ENCODE measurements around the gene SASH3.
A peak's percentile ranks its signal among the peaks of the same experiment; 100 is the strongest.

The SASH3 gene

DNA sequence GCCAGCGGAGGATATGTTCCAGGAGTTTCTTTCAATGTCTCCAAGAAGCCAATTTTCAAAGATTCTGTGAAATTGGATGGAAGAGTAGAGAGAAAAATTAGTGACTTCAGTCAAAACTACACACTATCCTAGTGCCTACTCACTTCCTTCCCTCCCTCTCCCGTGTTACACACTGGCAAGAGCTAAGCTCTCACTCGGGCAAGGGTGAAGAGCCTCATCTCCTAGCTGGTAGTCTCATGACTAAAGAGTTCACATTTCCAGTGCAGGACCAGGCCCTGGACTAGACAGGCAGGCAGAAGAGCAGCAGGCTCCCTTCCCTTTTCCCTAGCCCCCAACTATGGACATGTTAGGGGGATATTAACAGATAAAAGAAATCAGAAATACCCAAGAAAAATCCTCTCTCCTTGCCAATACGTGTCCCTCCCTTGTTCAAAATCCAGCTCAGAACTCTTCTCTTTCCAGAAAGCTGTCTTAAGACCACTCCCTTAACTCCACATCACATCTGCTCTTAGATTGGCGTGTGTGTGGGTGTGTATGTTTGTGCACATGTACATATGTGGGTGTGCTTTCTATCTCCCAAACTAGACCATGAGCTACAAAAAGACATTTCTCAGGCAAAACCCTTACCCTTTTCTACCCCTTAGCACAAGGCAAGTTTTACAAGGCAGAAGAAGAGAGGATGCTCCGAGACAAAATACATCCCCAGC lies 34.1 kb downstream of the SASH3 start:
- Histone ChIP-seq H3K9ac (ENCODE audit: low read length) (no peak overlapping the region), H3F3A (ENCODE audit: insufficient read depth, low read length) (no peaks in the 10 kb centered on the region), H3K4me3 (ENCODE audit: low read length) (no peak overlapping the region), H3K27me3 (replicated peaks; ENCODE audit: insufficient read depth, low read length) (no peaks in the 10 kb centered on the region), H3K79me2 (ENCODE audit: low read length) (no peaks in the 10 kb centered on the region), H4K20me1 (ENCODE audit: insufficient read depth, low read length) (no peaks in the 10 kb centered on the region), H3K36me3 (replicated peaks; ENCODE audit: insufficient read depth, low read length) (no peaks in the 10 kb centered on the region), H3K4me2 (ENCODE audit: low read depth, low read length) (no peak overlapping the region), H3K9me3 (replicated peaks; ENCODE audit: insufficient read depth, low read length) (no peaks in the 10 kb centered on the region), H2AFZ (ENCODE audit: low read length) (no peak overlapping the region), H3K4me1 (ENCODE audit: low read length) (peaks cover 5% of the 10 kb centered on the region; the same call in 1 of the 2 replicates), H3K9me2 (replicated peaks; ENCODE audit: insufficient read depth, low read length) (no peaks in the 10 kb centered on the region), H3K27ac (ENCODE audit: low read length) (no peak overlapping the region)
- TF ChIP-seq, protein P1, sequence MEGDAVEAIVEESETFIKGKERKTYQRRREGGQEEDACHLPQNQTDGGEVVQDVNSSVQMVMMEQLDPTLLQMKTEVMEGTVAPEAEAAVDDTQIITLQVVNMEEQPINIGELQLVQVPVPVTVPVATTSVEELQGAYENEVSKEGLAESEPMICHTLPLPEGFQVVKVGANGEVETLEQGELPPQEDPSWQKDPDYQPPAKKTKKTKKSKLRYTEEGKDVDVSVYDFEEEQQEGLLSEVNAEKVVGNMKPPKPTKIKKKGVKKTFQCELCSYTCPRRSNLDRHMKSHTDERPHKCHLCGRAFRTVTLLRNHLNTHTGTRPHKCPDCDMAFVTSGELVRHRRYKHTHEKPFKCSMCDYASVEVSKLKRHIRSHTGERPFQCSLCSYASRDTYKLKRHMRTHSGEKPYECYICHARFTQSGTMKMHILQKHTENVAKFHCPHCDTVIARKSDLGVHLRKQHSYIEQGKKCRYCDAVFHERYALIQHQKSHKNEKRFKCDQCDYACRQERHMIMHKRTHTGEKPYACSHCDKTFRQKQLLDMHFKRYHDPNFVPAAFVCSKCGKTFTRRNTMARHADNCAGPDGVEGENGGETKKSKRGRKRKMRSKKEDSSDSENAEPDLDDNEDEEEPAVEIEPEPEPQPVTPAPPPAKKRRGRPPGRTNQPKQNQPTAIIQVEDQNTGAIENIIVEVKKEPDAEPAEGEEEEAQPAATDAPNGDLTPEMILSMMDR (IDR thresholded peaks at IDR 0.05; ENCODE audit: low read length), result no peak
- no peak for TF ChIP-seq EZH2phosphoT487 (IDR thresholded peaks at IDR 0.05; ENCODE audit: low read length)
- no peak for DNase-seq

DNA sequence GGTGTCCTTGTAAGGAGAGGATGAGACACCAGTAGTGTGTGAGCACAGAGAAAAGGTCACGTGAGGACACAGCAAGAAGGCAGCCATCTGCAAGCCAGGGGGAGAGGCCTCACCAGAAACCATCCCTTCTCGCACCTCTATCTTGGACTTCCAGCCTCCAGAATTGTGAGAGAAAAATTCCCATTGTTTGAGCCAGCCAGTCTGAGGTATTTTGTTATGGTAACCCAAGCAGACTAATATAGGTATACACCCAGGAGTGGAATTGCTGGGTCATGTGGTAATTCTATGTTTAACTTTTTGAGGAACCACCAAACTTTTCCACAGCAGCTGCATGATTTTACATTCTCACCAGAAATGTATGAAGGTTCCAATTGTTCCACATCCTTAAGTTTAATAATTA lies 38.4 kb downstream of the SASH3 start:
- Histone ChIP-seq H3K4me2 (ENCODE audit: low read depth, low read length) (no peak overlapping the region), H2AFZ (ENCODE audit: low read length) (no peak overlapping the region), H3K9me2 (replicated peaks; ENCODE audit: insufficient read depth, low read length) (no peaks in the 10 kb centered on the region), H3K9ac (ENCODE audit: low read length) (no peak overlapping the region), H3K9me3 (replicated peaks; ENCODE audit: insufficient read depth, low read length) (no peaks in the 10 kb centered on the region), H3F3A (ENCODE audit: insufficient read depth, low read length) (no peaks in the 10 kb centered on the region), H3K4me1 (ENCODE audit: low read length) (peaks cover 4% of the 10 kb centered on the region; the same call in 1 of the 2 replicates), H4K20me1 (ENCODE audit: insufficient read depth, low read length) (no peaks in the 10 kb centered on the region), H3K27me3 (replicated peaks; ENCODE audit: insufficient read depth, low read length) (no peaks in the 10 kb centered on the region), H3K4me3 (ENCODE audit: low read length) (no peak overlapping the region), H3K27ac (ENCODE audit: low read length) (no peak overlapping the region), H3K79me2 (ENCODE audit: low read length) (no peaks in the 10 kb centered on the region), H3K36me3 (replicated peaks; ENCODE audit: insufficient read depth, low read length) (no peaks in the 10 kb centered on the region)
- no peak for DNase-seq
- TF ChIP-seq EZH2 (optimal IDR thresholded peaks at IDR 0.05; ENCODE audit: low read depth, low read length) (no peak), EZH2phosphoT487 (IDR thresholded peaks at IDR 0.05; ENCODE audit: low read length) (no peak)
- TF ChIP-seq, protein P1 (IDR thresholded peaks at IDR 0.05; ENCODE audit: low read length), result no peak

DNA sequence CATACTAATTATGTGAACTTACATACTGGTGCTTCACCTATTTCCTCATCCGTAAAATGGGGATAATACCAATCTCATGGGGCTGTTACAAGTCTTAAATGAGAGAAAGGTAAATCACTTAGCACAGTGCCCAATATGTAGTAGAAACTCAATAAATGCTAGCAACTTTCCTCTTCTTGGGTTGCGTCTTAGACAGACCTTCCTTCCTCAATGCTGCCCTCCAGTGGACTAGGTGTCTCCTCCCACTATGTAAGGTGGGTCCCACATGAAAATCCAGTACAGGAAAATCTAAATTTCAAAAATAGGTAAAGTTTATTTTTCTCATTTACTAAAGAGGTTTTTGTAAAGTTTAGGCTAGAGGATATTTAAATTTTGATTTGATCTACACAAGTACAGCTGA lies 43.4 kb downstream of the SASH3 start:
- H3K4me3 ChIP-seq (ENCODE audit: low read length), result no peak overlapping the region; the same call in 1 of the 2 replicates
- H4K20me1 ChIP-seq (ENCODE audit: insufficient read depth, low read length), result no peaks in the 10 kb centered on the region
- H3K4me1 ChIP-seq (ENCODE audit: low read length), result peaks cover 27% of the 10 kb centered on the region
- no peaks in the 10 kb centered on the region for H3K27me3 ChIP-seq (replicated peaks; ENCODE audit: insufficient read depth, low read length)
- no peaks in the 10 kb centered on the region for H3K9me2 ChIP-seq (replicated peaks; ENCODE audit: insufficient read depth, low read length)
- peak overlapping the region; percentile 31; the same call in 1 of the 2 replicates for H3K9ac ChIP-seq (ENCODE audit: low read length)
- peak; percentile 77 for DNase-seq
- no peaks in the 10 kb centered on the region for H3K9me3 ChIP-seq (replicated peaks; ENCODE audit: insufficient read depth, low read length)
- H3K79me2 ChIP-seq (ENCODE audit: low read length), result no peaks in the 10 kb centered on the region; the same call in 1 of the 2 replicates
- no peaks in the 10 kb centered on the region for H3K36me3 ChIP-seq (replicated peaks; ENCODE audit: insufficient read depth, low read length)
- peak overlapping the region; percentile 35; the same call in 1 of the 2 replicates for H3K27ac ChIP-seq (ENCODE audit: low read length)
- no peak for TF ChIP-seq EZH2phosphoT487 (IDR thresholded peaks at IDR 0.05; ENCODE audit: low read length)
- TF ChIP-seq EZH2 (optimal IDR thresholded peaks at IDR 0.05; ENCODE audit: low read depth, low read length), result no peak
- TF ChIP-seq, protein P1 (IDR thresholded peaks at IDR 0.05; ENCODE audit: low read length), result peak; percentile 73
- H2AFZ ChIP-seq (ENCODE audit: low read length), result peak overlapping the region; percentile 75
- peaks cover 11% of the 10 kb centered on the region; the same call in 1 of the 2 replicates for H3F3A ChIP-seq (ENCODE audit: insufficient read depth, low read length)
- peak overlapping the region; percentile 87 for H3K4me2 ChIP-seq (ENCODE audit: low read depth, low read length)
